ENCODE measurements around the gene MGAT5.

MGAT5 gene

DNA sequence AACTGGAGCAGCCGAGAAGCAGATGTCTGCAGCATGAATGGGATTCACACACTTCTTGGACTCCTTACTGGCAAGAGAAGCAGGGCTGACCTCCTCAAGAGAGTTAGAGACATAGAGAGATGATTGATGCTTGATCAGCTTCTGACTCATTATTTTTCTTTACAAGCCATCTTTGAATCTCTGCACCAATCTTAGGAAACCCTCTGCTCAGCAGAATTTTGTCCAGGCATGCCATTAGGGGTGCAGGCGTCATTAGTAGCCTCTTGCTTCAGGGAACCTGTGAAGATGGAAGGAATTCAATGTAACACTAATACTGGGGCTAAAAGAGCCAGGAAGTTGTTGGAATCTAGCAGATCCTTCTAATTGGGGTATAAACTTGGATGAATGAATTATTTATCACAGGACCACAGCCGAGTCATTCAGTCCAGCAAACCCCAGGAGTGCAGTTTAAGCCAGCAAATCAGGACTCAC, 151.8 kb downstream of the MGAT5 start:
- no peak for DNase-seq

DNA sequence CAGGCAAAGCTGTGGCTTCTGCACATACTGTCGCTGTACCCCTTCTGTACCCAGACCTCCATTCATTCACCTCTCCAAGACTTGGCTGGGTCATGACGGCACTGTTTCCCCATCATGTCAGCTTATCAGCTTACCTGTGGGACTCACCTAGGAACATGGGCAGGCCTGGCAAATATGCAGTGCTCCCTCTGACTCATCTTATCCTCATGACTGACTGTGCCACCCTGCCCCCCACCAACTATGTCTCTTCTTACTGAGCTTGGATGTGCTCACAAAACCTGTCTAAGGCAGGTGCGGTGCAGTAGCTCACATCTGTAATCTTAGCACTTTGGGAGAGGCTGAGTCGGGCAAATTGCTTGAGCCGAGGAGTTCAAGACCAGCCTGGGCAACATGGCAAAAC, 152.4 kb downstream of the MGAT5 start:
- no peak for DNase-seq

GRCh38 chr2:134406736-134407135, 152.9 kb downstream of the MGAT5 start:
- DNase-seq = no peak

DNA sequence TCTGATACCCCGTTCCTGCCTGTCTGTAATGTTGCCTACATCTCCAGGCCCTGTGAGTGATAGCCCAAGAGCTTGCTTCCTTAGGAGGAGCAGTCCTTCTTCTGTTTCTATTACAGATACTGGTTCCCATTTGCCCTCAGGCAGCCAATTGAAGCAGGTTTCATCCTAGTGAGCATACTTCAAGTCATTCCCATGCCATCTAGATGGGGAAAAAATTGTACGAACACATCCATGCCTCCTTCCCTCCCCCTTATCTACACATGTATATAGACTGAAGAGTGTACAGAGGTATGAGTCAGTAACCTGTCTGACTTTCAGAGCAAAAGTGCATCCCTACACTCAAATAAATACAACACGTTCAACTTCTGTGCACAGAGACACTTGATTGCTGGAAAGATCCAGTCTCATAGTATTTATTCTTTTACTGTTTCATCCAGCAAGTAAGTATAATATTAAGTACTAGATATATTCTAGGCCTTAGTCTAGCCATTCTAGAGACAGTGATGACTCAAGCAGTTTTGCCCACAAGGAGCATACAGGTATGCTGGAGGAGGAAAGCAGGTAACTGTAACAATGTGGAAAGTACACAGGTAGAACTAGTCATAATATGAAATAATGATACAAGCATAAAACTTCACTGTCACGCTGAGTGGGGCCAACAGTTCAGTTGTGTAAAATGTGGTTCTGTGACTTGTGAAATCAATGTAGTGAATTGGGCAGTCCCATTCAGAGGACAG, 153.4 kb downstream of the MGAT5 start:
- no peak for DNase-seq

GRCh38 chr2:134408386-134408785, 154.5 kb downstream of the MGAT5 start:
- no peak for DNase-seq

GRCh38 chr2:134408791-134409190, 154.9 kb downstream of the MGAT5 start:
- DNase-seq = no peak

GRCh38 chr2:134410006-134410405, 156.1 kb downstream of the MGAT5 start:
- DNase-seq = peak in 1 of 2 experiments; percentile 32

- no peak for DNase-seq
Observed at GRCh38 chr2:134410831-134411231, 157.0 kb downstream of the MGAT5 start.

- peak in 1 of 2 experiments; percentile 60 for DNase-seq
Observed at GRCh38 chr2:134411279-134411827, 157.5 kb downstream of the MGAT5 start.

DNA sequence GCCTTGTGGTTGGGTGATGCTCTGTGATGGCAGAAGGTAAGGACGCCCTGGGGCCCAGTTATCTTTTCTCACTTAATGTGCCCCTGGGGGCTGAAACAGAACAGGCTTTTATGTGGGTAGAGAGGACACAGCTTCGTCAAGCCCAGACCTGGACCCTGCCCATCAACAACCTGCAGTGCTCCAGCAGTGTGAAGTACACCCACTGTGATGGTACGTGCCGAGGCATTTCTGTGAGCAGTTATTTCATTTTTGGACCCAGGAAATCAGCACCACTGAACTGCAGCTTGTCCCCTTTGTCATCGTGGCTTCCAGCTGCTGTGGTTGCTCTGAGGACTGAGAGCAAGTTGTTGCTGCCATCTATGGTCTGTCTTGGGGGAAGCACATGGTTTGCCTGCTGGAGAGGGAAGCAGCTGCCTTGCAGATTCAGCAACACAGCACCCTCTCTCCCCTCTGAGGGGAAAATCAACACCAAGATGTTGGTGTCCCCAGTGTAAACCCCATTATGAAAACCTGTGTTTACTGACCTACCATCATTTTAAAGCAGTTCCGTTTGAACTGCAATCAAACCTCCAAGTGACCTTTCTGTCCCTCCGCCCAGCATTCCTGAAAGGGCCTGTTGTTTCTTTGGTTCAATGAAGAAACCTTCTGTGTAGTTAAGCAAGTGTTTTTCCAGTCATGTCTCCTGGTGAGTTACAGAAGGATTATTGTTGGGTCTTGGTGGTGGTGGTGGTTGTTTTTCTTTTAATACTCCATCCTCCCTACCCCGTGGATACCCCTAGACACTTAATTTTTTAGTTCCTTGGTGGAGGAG, 158.2 kb downstream of the MGAT5 start:
- DNase-seq = peak; percentile 71 to 89

GRCh38 chr2:134412639-134412999, 158.7 kb downstream of the MGAT5 start:
- DNase-seq = no peak

DNA sequence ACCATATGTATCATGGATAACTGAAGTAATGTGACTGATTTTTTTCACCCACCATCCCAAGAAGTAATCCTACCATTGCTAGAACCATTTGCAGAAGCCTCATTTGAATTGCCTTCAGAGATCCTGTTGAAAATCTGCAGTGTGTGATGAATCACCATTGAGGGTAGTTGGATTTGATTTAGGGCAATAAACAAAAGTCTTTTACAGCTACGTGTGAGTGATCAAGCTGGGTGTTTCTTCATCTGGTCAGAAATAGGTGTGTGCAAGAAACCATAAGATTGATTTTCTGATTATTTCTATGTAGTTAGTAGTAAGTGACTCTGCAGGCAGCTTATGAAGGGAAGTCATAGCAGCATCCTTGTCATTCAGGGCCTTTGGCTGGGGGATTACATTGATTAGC, 159.6 kb downstream of the MGAT5 start:
- no peak for DNase-seq

DNA sequence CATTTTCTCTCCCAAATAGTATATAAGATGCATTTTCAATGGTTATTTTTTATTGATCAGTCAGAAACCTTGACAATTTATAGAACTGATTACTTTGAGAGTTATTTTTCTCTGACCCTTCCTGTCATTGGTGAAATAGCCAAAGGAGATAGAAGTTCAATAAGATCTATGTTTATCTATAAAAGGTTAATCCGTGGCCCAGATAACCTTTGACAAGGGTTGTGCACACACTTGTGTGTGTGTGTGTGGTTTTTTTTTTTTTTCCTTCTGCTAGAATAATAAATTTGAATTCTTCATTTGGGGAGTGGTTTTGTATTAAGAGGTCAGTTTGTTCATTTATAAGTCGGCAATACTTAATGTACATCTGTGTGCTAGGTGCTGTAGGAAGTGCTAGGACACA, 160.0 kb downstream of the MGAT5 start:
- DNase-seq = no peak

DNA sequence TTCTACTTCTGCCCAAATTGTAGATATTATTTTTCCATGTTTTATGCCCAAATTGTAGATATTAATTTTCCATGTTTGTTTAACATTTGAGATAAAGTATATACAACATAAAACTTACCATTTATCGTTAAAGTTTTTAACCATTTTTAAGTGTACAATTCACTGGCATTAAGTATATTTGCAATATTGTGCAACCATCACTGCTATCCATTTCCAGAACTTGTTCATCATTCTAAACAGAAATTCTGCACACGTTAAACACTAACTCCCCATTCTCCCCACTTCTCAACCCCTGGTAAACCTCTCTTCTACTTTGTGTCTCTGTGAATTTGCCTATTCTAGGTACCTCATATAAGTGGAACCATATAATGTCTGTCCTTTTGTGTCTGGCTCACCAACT, 162.1 kb downstream of the MGAT5 start:
- no peak for DNase-seq

DNA sequence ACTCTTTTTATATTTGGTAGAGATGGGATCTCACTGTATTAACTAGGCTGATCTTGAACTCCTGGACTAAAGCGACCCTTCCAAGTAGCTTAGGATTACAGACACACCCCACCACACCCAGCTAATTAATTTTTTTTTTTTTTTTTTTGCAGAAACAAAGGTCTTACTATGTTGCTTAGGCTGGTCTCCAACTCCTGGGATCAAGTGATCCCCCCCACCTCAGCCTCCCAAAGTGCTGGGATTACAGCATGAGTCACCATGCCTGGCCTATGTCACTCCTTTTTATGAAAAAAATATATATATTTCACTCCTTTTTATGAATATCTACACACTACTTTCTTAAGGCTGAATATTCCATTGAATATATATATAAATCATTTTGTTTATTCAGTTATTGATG, 162.8 kb downstream of the MGAT5 start:
- DNase-seq = no peak

GRCh38 chr2:134417968-134418582, 164.2 kb downstream of the MGAT5 start:
- no peak for DNase-seq

DNA sequence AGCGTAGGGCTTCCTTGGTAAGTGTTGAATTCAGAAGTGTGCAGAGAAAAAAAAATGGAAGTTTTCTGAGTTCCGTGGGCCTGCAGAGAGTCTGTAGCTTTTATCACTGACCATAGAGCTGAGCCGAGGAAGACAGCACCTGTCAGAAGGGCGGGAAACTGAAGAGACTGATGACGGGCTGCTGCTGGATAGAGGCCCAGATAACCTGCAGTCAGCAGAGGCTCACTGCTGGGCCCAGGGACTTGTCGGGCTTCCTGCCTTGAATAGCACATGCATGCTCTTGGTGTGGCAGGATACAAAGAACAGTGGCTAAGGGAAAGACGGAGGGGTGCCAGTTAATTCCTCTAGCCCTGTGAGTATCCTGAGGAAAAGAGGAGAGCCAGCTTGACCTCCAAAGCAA, 166.4 kb downstream of the MGAT5 start:
- DNase-seq = peak; percentile 4 to 65

- DNase-seq = no peak
Observed at GRCh38 chr2:134420920-134421319, 167.0 kb downstream of the MGAT5 start.

- no peak for DNase-seq
Observed at GRCh38 chr2:134421556-134422328, 167.9 kb downstream of the MGAT5 start.

GRCh38 chr2:134425724-134426496, 172.0 kb downstream of the MGAT5 start:
- DNase-seq = no peak

DNA sequence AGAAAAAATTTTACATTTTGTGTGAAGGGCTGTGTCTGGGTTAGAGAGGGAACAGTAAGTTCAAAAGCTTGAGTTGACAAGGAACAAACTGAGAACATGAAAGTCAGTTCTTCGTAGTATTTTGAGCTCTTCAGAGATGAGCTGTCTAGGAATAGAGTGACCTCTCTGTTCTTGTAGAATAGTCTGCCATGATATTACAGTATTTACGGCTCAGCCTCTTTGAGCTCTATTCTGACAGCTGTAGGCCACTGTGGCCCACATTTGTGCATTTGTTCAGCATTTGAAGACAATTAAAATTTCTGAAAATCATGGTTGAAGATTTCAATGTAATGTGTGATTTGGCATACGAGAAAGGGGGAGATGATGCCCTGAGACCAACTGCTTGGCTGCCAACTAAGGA, 172.8 kb downstream of the MGAT5 start:
- DNase-seq = no peak

DNA sequence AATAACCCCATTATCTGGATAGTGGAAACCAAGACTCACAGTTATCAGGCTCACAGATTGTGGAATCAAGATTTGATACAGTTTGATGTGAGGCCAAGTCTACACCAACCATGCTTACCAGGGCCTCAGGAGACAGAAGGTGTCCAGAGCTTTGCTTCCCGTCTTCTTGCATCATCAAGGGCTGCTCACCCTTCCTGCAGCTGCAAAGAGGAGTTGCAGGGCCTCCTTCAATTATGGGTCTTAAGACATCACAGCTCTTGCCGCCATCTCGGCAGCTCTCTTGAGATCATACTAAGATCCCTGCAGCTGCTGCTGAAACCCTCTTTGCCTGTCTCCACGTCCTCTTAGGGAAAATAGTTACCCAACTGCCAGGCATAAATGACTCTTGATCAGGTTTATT, 176.0 kb downstream of the MGAT5 start:
- DNase-seq = no peak
